ENCODE data around the gene COASY.

DNA sequence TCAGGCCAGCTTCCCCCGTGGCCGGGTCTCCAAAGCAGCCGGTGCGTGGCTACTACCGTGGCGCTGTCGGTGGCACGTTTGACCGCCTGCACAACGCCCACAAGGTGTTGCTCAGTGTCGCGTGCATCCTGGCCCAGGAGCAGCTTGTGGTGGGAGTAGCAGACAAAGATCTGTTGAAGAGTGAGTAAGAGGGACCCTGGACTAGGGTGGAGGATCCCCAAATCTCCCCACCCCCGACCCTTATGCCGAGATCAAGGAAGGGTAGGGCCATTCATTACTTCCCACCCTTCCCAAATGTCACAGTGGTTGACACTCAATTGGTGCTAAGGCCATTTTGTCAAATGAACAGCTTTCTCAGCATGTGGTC, 1.2 kb downstream of the COASY start:
- TF ChIP-seq CTCF (IDR thresholded peaks at IDR 0.05) (no peak), POLR2A (IDR thresholded peaks at IDR 0.05) (no peak)

Measured in right lobe of liver (tissue), 4 donors.